GM12878 (cell line): ENCODE measurements around the gene SNX33. TPM values are rescaled to one million over a fixed set of nuclear protein-coding genes. Genes with fewer than 3 reads are reported as not detected.

Experiments
- ATAC-seq: fragments of 200-7000 bp; cut with Tn5 transposase; 3 replicates; pipeline ENCODE4 v1.9.1; 2020; ENCODE audit warnings: mild to moderate bottlenecking, moderate library complexity
- BruUV-seq: library from RNA; stranded (reverse); fragments of 400-500 nt; replicated peaks from 2 replicates; lab custom pipeline; 2021; lab: Mats Ljungman, UMichigan
- CTCF ChIA-PET: fragments of 300-600 bp; sonication (Branson Sonifier 250); formaldehyde crosslinking; extraction: SDS; loops from one replicate; lab custom pipeline; 2021; ENCODE audit warnings: inconsistent platforms; lab: Yijun Ruan, JAX
- POLR2A ChIA-PET: fragments of 350-600 bp; formaldehyde crosslinking; extraction: SDS; loops from one replicate; lab custom pipeline; 2021; ENCODE audit warnings: inconsistent platforms; lab: Charles Lee
- RAD21 ChIA-PET: fragments of 300-600 bp; sonication (Branson Sonifier 250); formaldehyde crosslinking; loops from one replicate; lab custom pipeline; 2023; ENCODE audit warnings: antibody characterized with exemption; ENCODE audit not compliant: unreplicated experiment; lab: Charles Lee
- SMC1A ChIA-PET: fragments of 300-600 bp; sonication (Branson Sonifier 250); formaldehyde crosslinking; loops from one replicate; lab custom pipeline; 2023; ENCODE audit not compliant: unreplicated experiment, uncharacterized antibody; lab: Charles Lee
- DNase-seq: peaks from one replicate; pipeline ENCODE4 v3.0.0-alpha.2; 2011; ENCODE audit warnings: low read depth, low spot score
- FAIRE-seq: peaks from 3 replicates; lab custom pipeline; 2011; peaks lifted over from hg19 to GRCh38; lab: Jason Lieb, UNC
- H2AFZ ChIP-seq: 2 replicates; pipeline ENCODE4 v1.6.0; 2011; ENCODE audit warnings: low read depth, low read length, control low read depth; ENCODE audit not compliant: control insufficient read depth
- H3K27ac ChIP-seq: 2 replicates; pipeline ENCODE4 v1.5.1; 2011; ENCODE audit warnings: control low read depth; ENCODE audit not compliant: control insufficient read depth, insufficient read depth
- H3K27me3 ChIP-seq, 2 experiments: replicated peaks in 1 of 2; 2 replicates each; pipeline versions ENCODE4 v1.6.0 to v1.6.1; 2011; ENCODE audit warnings: low read length in 1 of 2; ENCODE audit not compliant: control insufficient read depth in 2 of 2, insufficient read depth in 2 of 2
- H3K36me3 ChIP-seq, 2 experiments: 2 replicates each; pipeline ENCODE4 v1.5.1; 2011; ENCODE audit warnings: low read length in 1 of 2; ENCODE audit not compliant: control insufficient read depth in 2 of 2, insufficient read depth in 2 of 2
- H3K4me1 ChIP-seq: 2 replicates; pipeline ENCODE4 v1.6.1; 2011; ENCODE audit warnings: mild to moderate bottlenecking, low read length, moderate library complexity, mixed read lengths; ENCODE audit not compliant: control insufficient read depth, insufficient read depth
- H3K4me2 ChIP-seq: 2 replicates; pipeline ENCODE4 v1.6.0; 2011; ENCODE audit warnings: control low read depth; ENCODE audit not compliant: control insufficient read depth, insufficient read depth
- H3K4me3 ChIP-seq: fragments of 200-600 bp; sonication (generic); 2 replicates; pipeline ENCODE4 v1.5.1; 2016
- H3K79me2 ChIP-seq: 2 replicates; pipeline ENCODE4 v1.6.0; 2011; ENCODE audit warnings: low read length; ENCODE audit not compliant: control insufficient read depth, insufficient read depth
- H3K9ac ChIP-seq: 2 replicates; pipeline ENCODE4 v1.8.0; 2011; ENCODE audit warnings: low read length, control low read depth, mixed read lengths; ENCODE audit not compliant: control insufficient read depth, insufficient read depth
- H3K9me3 ChIP-seq: replicated peaks from 3 replicates; pipeline ENCODE4 v1.5.1; 2011; ENCODE audit warnings: mild to moderate bottlenecking, low read length; ENCODE audit not compliant: control insufficient read depth, insufficient read depth
- H4K20me1 ChIP-seq: 2 replicates; pipeline ENCODE4 v1.6.0; 2011; ENCODE audit not compliant: control insufficient read depth, insufficient read depth
- EGR1 ChIP-seq, 2 experiments: IDR thresholded peaks; 1 replicate in 1 of 2; 2 replicates in 1 of 2; pipeline ENCODE4 v1.6.1; 2011 to 2012; ENCODE audit warnings: low read depth in 2 of 2, low read length in 2 of 2, borderline replicate concordance in 1 of 2, mild to moderate bottlenecking in 1 of 2, moderate library complexity in 1 of 2
- MEF2B ChIP-seq: fragments of 450-650 bp; IDR thresholded peaks from 2 replicates; pipeline ENCODE4 v1.6.1; 2018; ENCODE audit warnings: mild to moderate bottlenecking, moderate library complexity; ENCODE audit not compliant: partially characterized antibody, poor library complexity, severe bottlenecking
- SUZ12 ChIP-seq: fragments of 200-600 bp; sonication (generic); IDR thresholded peaks from one replicate; pipeline ENCODE4 v1.6.1; 2018; ENCODE audit warnings: antibody characterized with exemption, mild to moderate bottlenecking; ENCODE audit not compliant: unreplicated experiment
- WGBS: methylation state at CpG from one replicate; pipeline ENCODE4 v1.1.6; 2016; ENCODE audit warnings: low lambda C conversion rate; ENCODE audit not compliant: insufficient replicate concordance, insufficient coverage; ENCODE audit errors: missing lambda C conversion rate; 5-methylcytosine and 5-hydroxymethylcytosine counted together
- in situ Hi-C: fragments of 300-500 bp; cut with MboI; formaldehyde crosslinking; loops from 9 replicates; pipeline ENCODE4 v1.14.3; 2018; ENCODE audit warnings: mixed read lengths
- intact Hi-C: fragments of 100-400 bp; cut with micrococcal nuclease; formaldehyde crosslinking; loops from one replicate; pipeline ENCODE4 v1.14.2; 2022; ENCODE audit not compliant: unreplicated experiment
- polyA plus RNA-seq, 11 experiments: library from polyadenylated mRNA; depleted of rRNA in 4 of 11; unstranded in 6 of 11; stranded (reverse) in 5 of 11; fragments of >200 nt; fragmentation: Nextera tagmentation in 4 of 11; fragmentation: Illumina TruSeq in 1 of 11; extraction: Ambion mirVana in 4 of 11; extraction: Trizol in 1 of 11; gene quantifications; 1 replicate in 1 of 11; 2 replicates in 10 of 11; pipeline versions ENCODE4 v1.2.1 to v1.2.3, GENCODE V29; 2011 to 2016; ENCODE audit warnings: inconsistent platforms in 2 of 11, missing spikeins in 2 of 11, low read depth in 1 of 11
- total RNA-seq, 4 experiments: library from RNA; depleted of rRNA in 3 of 4; stranded (reverse); fragments of >200 nt in 3 of 4; fragmentation: Illumina TruSeq in 1 of 4; extraction: Trizol in 1 of 4; gene quantifications; 2 replicates each; pipeline versions ENCODE4 v1.2.1 to v1.2.3, GENCODE V29; 2013 to 2021
- TF ChIP-seq, protein P1 (sequence below): fragments of 450-650 bp; IDR thresholded peaks from 2 replicates; pipeline ENCODE4 v1.6.1; 2016; ENCODE audit warnings: mild to moderate bottlenecking
- TF ChIP-seq, protein P2 (sequence below): IDR thresholded peaks from 2 replicates; pipeline ENCODE4 v1.6.1; 2012; ENCODE audit warnings: low read depth, low read length, improper control_type of control experiment

SNX33 gene
- total and polyA plus RNA-seq, 10 of the 15 experiments (the other 5 are each of a cell fraction or from before 2014, with no cell fraction given): 0.13 to 1.9 (median 0.55) TPM

DNA sequence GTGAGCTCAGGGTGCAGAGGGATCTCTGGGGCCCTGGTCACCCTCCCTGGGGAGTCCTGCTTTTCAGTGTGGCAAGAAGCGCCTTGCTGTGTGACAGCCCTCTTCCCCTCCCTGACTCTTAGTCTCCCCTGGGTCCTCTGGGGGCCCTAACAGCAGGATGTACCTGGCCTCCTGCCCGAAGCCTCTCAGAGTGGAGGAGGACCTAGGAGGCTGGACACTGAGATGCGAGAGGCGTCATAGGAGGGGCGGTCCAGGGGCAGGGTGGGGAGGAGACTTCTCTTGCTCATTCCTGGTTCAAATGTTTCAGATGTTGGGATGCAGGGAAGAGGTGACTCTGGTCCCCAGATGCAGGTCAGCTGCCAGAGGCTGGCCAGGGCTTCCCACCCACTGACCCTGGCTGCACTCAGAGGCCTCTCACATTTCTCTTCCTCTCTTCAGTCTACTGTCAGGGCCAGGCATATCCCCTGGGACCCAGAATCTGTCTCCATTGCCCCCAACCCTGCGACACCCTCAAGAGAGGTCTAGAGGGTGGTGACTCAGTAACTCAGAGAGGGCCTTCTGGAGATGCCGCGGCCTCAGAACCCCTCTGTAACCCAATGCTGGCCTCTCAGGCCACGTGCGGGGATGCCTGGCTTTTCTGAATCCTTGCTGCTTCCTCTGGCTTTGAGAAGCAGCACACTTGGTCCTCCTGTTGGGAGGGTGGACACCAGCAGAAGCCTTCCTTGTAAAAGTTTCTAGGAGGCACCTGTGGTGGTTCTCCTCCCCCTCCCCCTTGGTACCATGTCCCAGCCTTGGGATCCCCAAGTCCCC lies 25.9 kb downstream of the SNX33 start:
- TF ChIP-seq, protein P1, sequence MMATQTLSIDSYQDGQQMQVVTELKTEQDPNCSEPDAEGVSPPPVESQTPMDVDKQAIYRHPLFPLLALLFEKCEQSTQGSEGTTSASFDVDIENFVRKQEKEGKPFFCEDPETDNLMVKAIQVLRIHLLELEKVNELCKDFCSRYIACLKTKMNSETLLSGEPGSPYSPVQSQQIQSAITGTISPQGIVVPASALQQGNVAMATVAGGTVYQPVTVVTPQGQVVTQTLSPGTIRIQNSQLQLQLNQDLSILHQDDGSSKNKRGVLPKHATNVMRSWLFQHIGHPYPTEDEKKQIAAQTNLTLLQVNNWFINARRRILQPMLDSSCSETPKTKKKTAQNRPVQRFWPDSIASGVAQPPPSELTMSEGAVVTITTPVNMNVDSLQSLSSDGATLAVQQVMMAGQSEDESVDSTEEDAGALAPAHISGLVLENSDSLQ: no peak
- peak; percentile 63 for TF ChIP-seq MEF2B
- Histone ChIP-seq H3K4me3 (no peak overlapping the region), H3K9ac (no peak overlapping the region), H3K79me2 (no peaks in the 10 kb centered on the region), H3K9me3 (no peaks in the 10 kb centered on the region), H3K4me2 (no peak overlapping the region), H3K27ac (no peak overlapping the region), H4K20me1 (no peaks in the 10 kb centered on the region), H2AFZ (no peak overlapping the region), H3K36me3 (no peaks in the 10 kb centered on the region), H3K27me3 (peaks cover 0 to 3% of the 10 kb centered on the region in 2 experiments; a peak in 3 of 4 replicates), H3K4me1 (no peaks in the 10 kb centered on the region)
- ChIA-PET CTCF (interaction anchor here (0.6 to 1.2 kb wide), 2 partner anchors 11 to 13 kb away, joined by 3 read pairs; no protein-coding TSS in a partner anchor), SMC1A (interaction anchor here (1.1 kb wide), 1 partner anchor 13 kb away, joined by 3 read pairs; no protein-coding TSS in a partner anchor), RAD21 (interaction anchor here (1.8 kb wide), 1 partner anchor 306 kb away, joined by 4 read pairs; no protein-coding TSS in a partner anchor), POLR2A (no interaction called here)
- ATAC-seq (no peak), DNase-seq (no peak), FAIRE-seq (no peak)
- WGBS: 34% methylated on average over 9 of the region's 10 CpGs
- intact Hi-C loops (no loop called here), in situ Hi-C loops (loop anchor here (25.0 kb wide), 1 partner anchor 661 kb away; the partner anchor contains the start of gene PPCDC)
- BruUV-seq: no TSS peak

DNA sequence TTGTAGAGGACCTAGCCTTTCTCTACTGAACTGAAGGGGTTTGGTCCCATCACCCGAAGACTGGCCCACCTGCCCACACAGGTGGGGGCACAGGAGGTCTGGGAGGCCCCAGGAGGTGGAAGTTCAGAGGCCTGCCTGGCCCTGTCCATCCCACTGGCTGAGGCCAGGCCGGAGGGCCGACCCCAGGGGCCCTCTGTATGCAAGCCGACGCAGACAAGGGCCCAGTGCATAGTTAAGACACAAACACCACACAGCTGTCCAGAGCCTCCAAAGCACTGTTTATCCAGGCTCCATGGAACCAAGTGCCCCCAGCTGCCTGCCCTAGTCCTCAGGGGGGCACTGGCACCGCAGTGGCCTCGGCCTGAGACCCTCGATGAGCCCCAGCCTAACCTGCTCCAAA lies 26.7 kb downstream of the SNX33 start:
- SMC1A ChIA-PET: no interaction called here
- ATAC-seq: no peak
- Histone ChIP-seq H3K9ac (no peak overlapping the region), H3K79me2 (no peaks in the 10 kb centered on the region), H3K4me2 (no peak overlapping the region), H3K4me3 (no peak overlapping the region), H3K36me3 (no peaks in the 10 kb centered on the region), H3K27me3 (peaks cover 0 to 3% of the 10 kb centered on the region in 2 experiments; a peak in 3 of 4 replicates), H4K20me1 (no peaks in the 10 kb centered on the region), H3K4me1 (no peaks in the 10 kb centered on the region), H3K9me3 (no peaks in the 10 kb centered on the region), H2AFZ (no peak overlapping the region), H3K27ac (no peak overlapping the region)
- POLR2A ChIA-PET: interaction anchor here (1.5 kb wide), 1 partner anchor 13 kb away, joined by 3 read pairs; no protein-coding TSS in a partner anchor
- BruUV-seq: no TSS peak
- RAD21 ChIA-PET: interaction anchor here (1.1 kb wide), 1 partner anchor 307 kb away, joined by 5 read pairs; no protein-coding TSS in a partner anchor
- no peak for FAIRE-seq
- DNase-seq: no peak
- 31% methylated on average over 8 of the region's 8 CpGs for WGBS
- intact Hi-C loops (no loop called here), in situ Hi-C loops (loop anchor here (25.0 kb wide), 1 partner anchor 662 kb away; the partner anchor contains the start of gene PPCDC)
- CTCF ChIA-PET: no interaction called here
- TF ChIP-seq EGR1 (IDR thresholded peaks at IDR 0.05; ENCODE audit: borderline replicate concordance in 1 of 2, low read depth in 2 of 2, low read length in 2 of 2) (no peak), SUZ12 (no peak)
- TF ChIP-seq, protein P2, sequence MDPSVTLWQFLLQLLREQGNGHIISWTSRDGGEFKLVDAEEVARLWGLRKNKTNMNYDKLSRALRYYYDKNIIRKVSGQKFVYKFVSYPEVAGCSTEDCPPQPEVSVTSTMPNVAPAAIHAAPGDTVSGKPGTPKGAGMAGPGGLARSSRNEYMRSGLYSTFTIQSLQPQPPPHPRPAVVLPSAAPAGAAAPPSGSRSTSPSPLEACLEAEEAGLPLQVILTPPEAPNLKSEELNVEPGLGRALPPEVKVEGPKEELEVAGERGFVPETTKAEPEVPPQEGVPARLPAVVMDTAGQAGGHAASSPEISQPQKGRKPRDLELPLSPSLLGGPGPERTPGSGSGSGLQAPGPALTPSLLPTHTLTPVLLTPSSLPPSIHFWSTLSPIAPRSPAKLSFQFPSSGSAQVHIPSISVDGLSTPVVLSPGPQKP: no peak
